HCT116 (cell line): ENCODE results near the gene CCL28. TPM values are rescaled to one million over a fixed set of nuclear protein-coding genes. Genes with fewer than 3 reads are reported as not detected.

ENCODE experiments used
- ATAC-seq: fragments of 200-7000 bp; cut with Tn5 transposase; 2 replicates; pipeline ENCODE4 v1.9.1; 2020; ENCODE audit warnings: mild to moderate bottlenecking, moderate library complexity
- BruUV-seq: library from RNA; stranded (reverse); fragments of 400-500 nt; replicated peaks from 2 replicates; lab custom pipeline; 2021; lab: Mats Ljungman, UMichigan
- CTCF ChIA-PET: fragments of 300-600 bp; sonication (Branson Sonifier 250); formaldehyde crosslinking; loops from one replicate; lab custom pipeline; 2021; ENCODE audit warnings: antibody characterized with exemption; lab: Charles Lee
- POLR2A ChIA-PET: fragments of 300-600, 350-600 bp; sonication (Branson Sonifier 250); formaldehyde crosslinking; loops from one replicate; lab custom pipeline; 2021; ENCODE audit warnings: antibody characterized with exemption; lab: Charles Lee
- RAD21 ChIA-PET, 2 experiments: fragments of 300-600 bp; sonication (Branson Sonifier 250); formaldehyde crosslinking; loops; one replicate each; lab custom pipeline; 2023; ENCODE audit warnings: low total read pairs in 2 of 2; ENCODE audit not compliant: uncharacterized antibody in 2 of 2, unreplicated experiment in 2 of 2, low non-redundant PET in 1 of 2; lab: Charles Lee
- DNase-seq: peaks from one replicate; pipeline ENCODE4 v3.0.0-alpha.2; 2010; ENCODE audit warnings: low read depth, low spot score
- H2AFZ ChIP-seq: fragments of 200-600 bp; shearing (Covaris generic), sonication (generic); 2 replicates; pipeline ENCODE4 v1.6.1; 2017; ENCODE audit warnings: low read depth, mixed run types, mixed read lengths, antibody characterized with exemption, low read length; ENCODE audit not compliant: poor library complexity, severe bottlenecking
- H3K27ac ChIP-seq: 2 replicates; pipeline ENCODE4 v1.5.1; 2012; ENCODE audit warnings: low read depth, low read length
- H3K27me3 ChIP-seq: fragments of 200-600 bp; sonication (generic); 2 replicates; pipeline ENCODE4 v1.6.1; 2016; ENCODE audit warnings: mixed run types, low read length, mixed read lengths; ENCODE audit not compliant: insufficient read depth
- H3K36me3 ChIP-seq, 2 experiments: fragments of 200-500 bp in 1 of 2; fragments of 200-600 bp in 1 of 2; sonication (Bioruptor generic) in 1 of 2; sonication (generic) in 1 of 2; 2 replicates each; pipeline versions ENCODE4 v1.5.1 to v1.6.1; 2014 to 2016; ENCODE audit warnings: low read length in 2 of 2, inconsistent platforms in 1 of 2, mixed read lengths in 1 of 2, mixed run types in 1 of 2; ENCODE audit not compliant: insufficient read depth in 2 of 2, control insufficient read depth in 1 of 2
- H3K4me1 ChIP-seq, 2 experiments: fragments of 200-600 bp in 1 of 2; sonication (generic) in 1 of 2; 2 replicates each; pipeline versions ENCODE4 v1.5.1 to v1.6.1; 2012 to 2017; ENCODE audit warnings: low read length in 2 of 2, inconsistent platforms in 1 of 2, mild to moderate bottlenecking in 1 of 2, mixed read lengths in 1 of 2, mixed run types in 1 of 2, moderate library complexity in 1 of 2; ENCODE audit not compliant: insufficient read depth in 2 of 2, control insufficient read depth in 1 of 2
- H3K4me2 ChIP-seq: fragments of 200-600 bp; sonication (generic); 2 replicates; pipeline ENCODE4 v1.6.1; 2017; ENCODE audit warnings: mixed run types, low read length, mixed read lengths
- H3K4me3 ChIP-seq, 2 experiments: fragments of 200-600 bp in 1 of 2; sonication (generic) in 1 of 2; replicated peaks in 1 of 2; 2 replicates each; pipeline ENCODE4 v1.5.1; 2011 to 2016; ENCODE audit warnings: low read length in 2 of 2, control low read depth in 1 of 2, low read depth in 1 of 2, mild to moderate bottlenecking in 1 of 2, mixed read lengths in 1 of 2, mixed run types in 1 of 2
- H3K79me2 ChIP-seq: fragments of 200-600 bp; sonication (generic); 2 replicates; pipeline ENCODE4 v1.6.1; 2017; ENCODE audit warnings: mild to moderate bottlenecking, mixed run types, low read length, moderate library complexity, mixed read lengths; ENCODE audit not compliant: insufficient read depth
- H3K9ac ChIP-seq: fragments of 200-600 bp; sonication (generic); 2 replicates; pipeline ENCODE4 v1.6.1; 2016; ENCODE audit warnings: low read length, mixed read lengths
- H3K9me2 ChIP-seq: fragments of 200-600 bp; sonication (generic), shearing (Covaris generic); 2 replicates; pipeline ENCODE4 v1.6.1; 2017; ENCODE audit warnings: mixed run types, mild to moderate bottlenecking, moderate library complexity; ENCODE audit not compliant: insufficient read depth
- H3K9me3 ChIP-seq, 2 experiments: fragments of 200-500 bp in 1 of 2; fragments of 200-600 bp in 1 of 2; sonication (Bioruptor generic) in 1 of 2; sonication (generic) in 1 of 2; 2 replicates each; pipeline ENCODE4 v1.6.1; 2014 to 2017; ENCODE audit warnings: low read length in 2 of 2, mixed read lengths in 2 of 2, inconsistent platforms in 1 of 2, low read depth in 1 of 2, mild to moderate bottlenecking in 1 of 2, mixed run types in 1 of 2, moderate library complexity in 1 of 2; ENCODE audit not compliant: control insufficient read depth in 1 of 2, insufficient read depth in 1 of 2
- H4K20me1 ChIP-seq: fragments of 200-600 bp; sonication (generic), shearing (Covaris generic); 2 replicates; pipeline ENCODE4 v1.6.1; 2017; ENCODE audit warnings: mixed run types, mild to moderate bottlenecking, moderate library complexity; ENCODE audit not compliant: insufficient read depth
- CBX3 ChIP-seq: IDR thresholded peaks from 2 replicates; pipeline ENCODE4 v1.6.1; 2012; ENCODE audit warnings: low read depth
- CTCF ChIP-seq, 3 experiments: fragments of 200-600 bp in 1 of 3; sonication (generic) in 1 of 3; IDR thresholded peaks in 2 of 3; conservative IDR thresholded peaks in 1 of 3; 2 replicates each; pipeline ENCODE4 v1.5.1; 2012 to 2017; ENCODE audit warnings: low read depth in 2 of 3, low read length in 2 of 3, antibody characterized with exemption in 1 of 3, borderline replicate concordance in 1 of 3, control low read depth in 1 of 3, mild to moderate bottlenecking in 1 of 3, mixed read lengths in 1 of 3, mixed run types in 1 of 3, moderate library complexity in 1 of 3; ENCODE audit not compliant: insufficient read depth in 1 of 3
- EGR1 ChIP-seq: IDR thresholded peaks from 2 replicates; pipeline ENCODE4 v1.6.1; 2012; ENCODE audit warnings: low read depth
- MAX ChIP-seq: IDR thresholded peaks from 2 replicates; pipeline ENCODE4 v1.6.1; 2012
- REST ChIP-seq: IDR thresholded peaks from 2 replicates; pipeline ENCODE4 v1.6.1; 2012; ENCODE audit warnings: low read depth
- SIN3A ChIP-seq: IDR thresholded peaks from 2 replicates; pipeline ENCODE4 v1.6.1; 2012; ENCODE audit warnings: low read depth
- SRF ChIP-seq: IDR thresholded peaks from 2 replicates; pipeline ENCODE4 v1.6.1; 2012; ENCODE audit warnings: low read depth
- ZFX ChIP-seq: fragments of 450-650 bp; IDR thresholded peaks from 2 replicates; pipeline ENCODE4 v1.6.1; 2017
- intact Hi-C: fragments of 100-400 bp; cut with micrococcal nuclease; formaldehyde crosslinking; loops from 2 replicates; pipeline ENCODE4 v1.10.0; 2022
- total RNA-seq: library from RNA; stranded (reverse); gene quantifications from one replicate; pipeline ENCODE4 v1.2.1, GENCODE V29; 2021; ENCODE audit not compliant: unreplicated experiment

CCL28 gene
- total RNA-seq, 1 experiment from 2014 or later, result 0.25 TPM

GRCh38 chr5:43429016-43429415, 16.8 kb upstream of the CCL28 start:
- Histone ChIP-seq H3K9ac (no peak overlapping the region), H3K36me3 (no peaks in the 10 kb centered on the region), H3K4me2 (no peak overlapping the region), H3K9me2 (no peaks in the 10 kb centered on the region), H3K4me1 (peaks cover 9 to 15% of the 10 kb centered on the region in 2 experiments; a peak in 3 of 4 replicates), H3K27me3 (no peaks in the 10 kb centered on the region), H3K27ac (no peak overlapping the region), H3K4me3 (no peak overlapping the region), H4K20me1 (no peaks in the 10 kb centered on the region), H3K79me2 (no peaks in the 10 kb centered on the region), H3K9me3 (no peaks in the 10 kb centered on the region), H2AFZ (no peak overlapping the region)
- BruUV-seq, result no TSS peak
- RAD21 ChIA-PET, result interaction anchor here in 1 of 2 experiments (0.6 kb wide), 1 partner anchor 56 kb away, joined by 4 read pairs; no protein-coding TSS in a partner anchor
- no peak for DNase-seq
- TF ChIP-seq SIN3A (no peak), CBX3 (no peak), SRF (no peak), MAX (no peak), CTCF (IDR thresholded peaks at IDR 0.05 in 2 of 3, conservative IDR thresholded peaks at IDR 0.05 in 1 of 3; ENCODE audit: borderline replicate concordance in 1 of 3, insufficient read depth in 1 of 3, low read depth in 2 of 3, low read length in 2 of 3) (no peak), EGR1 (no peak), REST (no peak), ZFX (no peak)
- ATAC-seq, result no peak
- CTCF ChIA-PET, result no interaction called here
- intact Hi-C loops, result no loop called here
- POLR2A ChIA-PET, result no interaction called here
